ENCODE measurements around the gene DNMT1. TPM values are rescaled to one million over a fixed set of nuclear protein-coding genes. Genes with fewer than 3 reads are reported as not detected.
"Not testable (repeated sequence)": the region's sequence is repeated elsewhere in the genome, so short reads cannot be mapped to it uniquely, and the experiment has no call there.

The DNMT1 gene
- total RNA-seq, 1 donor from 2014 or later: 25.1 TPM

- no peak for DNase-seq
- intact Hi-C loops (cut with micrococcal nuclease): no loop called here
- ATAC-seq: no peak
Measured at GRCh38 chr19:10223488-10224213, 28.9 kb upstream of the DNMT1 start.

DNA sequence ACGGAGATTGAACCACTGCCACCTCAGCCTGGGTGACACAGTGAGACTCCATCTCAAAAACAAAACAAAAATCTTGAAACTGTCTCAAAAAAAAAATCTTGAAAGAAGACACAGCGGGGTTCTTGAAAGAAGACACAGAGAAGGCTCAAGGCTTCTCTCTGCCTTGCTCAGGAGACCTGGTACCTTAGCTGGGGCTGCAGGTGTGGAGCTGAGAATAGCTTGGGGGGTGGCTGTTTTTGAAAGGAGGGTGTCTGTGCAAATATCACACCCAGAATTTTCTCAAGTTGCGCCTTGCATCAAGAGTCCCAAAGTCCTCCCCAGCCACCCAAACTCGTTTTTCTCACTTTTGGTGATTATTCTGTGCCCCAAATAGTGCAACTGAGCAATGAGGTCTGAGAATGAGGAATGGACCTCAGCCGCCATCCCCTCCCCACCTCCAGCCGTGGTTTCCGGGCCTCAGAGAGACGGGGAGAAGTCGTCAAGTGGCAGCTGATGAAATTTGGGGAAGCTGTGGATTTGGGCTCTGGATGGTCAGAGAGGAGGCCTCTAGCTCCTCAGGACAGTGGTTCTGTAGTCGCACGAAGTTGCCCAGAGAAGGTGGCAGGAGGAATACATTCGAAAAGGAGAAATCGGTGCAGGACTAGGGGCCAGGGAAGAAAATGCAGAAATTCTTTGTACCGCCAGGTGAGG is 27.6 kb upstream of the DNMT1 start:
- DNase-seq (no peak), ATAC-seq (no peak)
- intact Hi-C loops (cut with micrococcal nuclease): no loop called here

DNA sequence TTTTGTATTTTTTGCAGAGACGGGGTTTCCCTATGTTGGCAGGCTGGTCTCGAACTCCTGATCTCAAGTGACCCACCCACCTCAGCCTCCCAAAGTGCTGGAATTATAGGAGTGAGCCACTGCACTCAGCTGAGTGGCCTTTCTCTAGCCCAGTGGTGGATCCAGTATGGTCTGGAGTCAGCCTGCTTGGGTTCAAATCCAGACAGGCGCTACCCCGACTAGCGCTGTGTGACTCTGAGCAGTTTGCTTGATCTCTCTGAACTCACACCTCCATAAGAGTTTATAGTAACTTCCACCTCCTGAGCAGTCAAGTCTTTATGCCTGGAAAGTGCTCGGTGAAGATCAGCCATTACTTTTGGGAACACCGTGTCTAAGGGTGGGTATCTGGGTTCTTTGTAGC is 25.9 kb upstream of the DNMT1 start:
- DNase-seq (no peak), ATAC-seq (no peak)

DNA sequence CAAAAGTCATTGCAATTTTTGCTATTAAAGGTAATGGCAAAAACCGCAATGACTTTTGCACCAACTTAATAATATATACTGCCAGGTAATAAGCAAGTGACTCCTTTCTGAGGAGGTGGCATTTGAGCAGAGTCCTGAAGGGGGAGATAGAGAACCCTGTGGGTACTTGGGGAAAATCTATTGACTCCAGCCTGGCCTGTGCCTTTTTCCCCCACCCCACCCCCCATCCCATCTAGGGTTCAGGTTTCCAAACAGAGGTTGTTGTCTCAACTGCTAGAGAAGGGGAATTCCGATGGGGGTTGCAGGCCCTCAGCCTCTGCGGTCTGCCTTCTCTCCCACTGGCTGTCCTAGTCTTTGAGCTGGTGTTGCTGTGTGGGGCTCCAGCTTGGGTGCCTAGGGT is 24.9 kb upstream of the DNMT1 start:
- no peak for ATAC-seq
- DNase-seq: no peak
- intact Hi-C loops (cut with micrococcal nuclease): no loop called here

More for the DNA sequence above, 25.9 kb upstream of the DNMT1 start:
- intact Hi-C loops (cut with micrococcal nuclease): no loop called here

DNA sequence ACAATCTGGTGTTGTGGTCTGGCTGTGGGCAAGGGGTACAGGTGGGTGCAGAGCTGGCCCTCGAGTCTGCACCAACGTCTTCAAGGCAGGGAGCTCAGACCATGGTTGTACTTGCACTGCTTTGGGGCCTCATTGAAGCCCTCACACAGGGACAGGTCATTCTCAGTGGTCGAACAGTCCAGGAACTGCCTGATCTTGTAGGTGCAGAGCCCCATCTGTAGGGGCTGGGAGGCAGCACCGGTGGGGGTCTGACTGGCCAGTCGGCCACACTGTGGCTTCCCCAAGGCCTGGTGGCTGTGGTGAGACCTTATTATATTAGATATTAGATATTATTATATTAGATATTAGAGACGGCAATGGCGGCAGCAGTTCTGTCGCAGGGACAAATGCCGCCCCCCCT is 22.3 kb upstream of the DNMT1 start:
- DNase-seq (no peak), ATAC-seq (no peak)
- intact Hi-C loops (cut with micrococcal nuclease): no loop called here

GRCh38 chr19:10214784-10215183 is 20.0 kb upstream of the DNMT1 start:
- no peak for ATAC-seq
- no peak for DNase-seq
- intact Hi-C loops (cut with micrococcal nuclease): no loop called here

GRCh38 chr19:10211691-10212090 is 16.9 kb upstream of the DNMT1 start:
- intact Hi-C loops (cut with micrococcal nuclease): no loop called here
- ATAC-seq (no peak), DNase-seq (no peak)

- intact Hi-C loops (cut with micrococcal nuclease): no loop called here
- no peak for DNase-seq
- no peak for ATAC-seq
Measured at GRCh38 chr19:10211061-10211460, 16.3 kb upstream of the DNMT1 start.

DNA sequence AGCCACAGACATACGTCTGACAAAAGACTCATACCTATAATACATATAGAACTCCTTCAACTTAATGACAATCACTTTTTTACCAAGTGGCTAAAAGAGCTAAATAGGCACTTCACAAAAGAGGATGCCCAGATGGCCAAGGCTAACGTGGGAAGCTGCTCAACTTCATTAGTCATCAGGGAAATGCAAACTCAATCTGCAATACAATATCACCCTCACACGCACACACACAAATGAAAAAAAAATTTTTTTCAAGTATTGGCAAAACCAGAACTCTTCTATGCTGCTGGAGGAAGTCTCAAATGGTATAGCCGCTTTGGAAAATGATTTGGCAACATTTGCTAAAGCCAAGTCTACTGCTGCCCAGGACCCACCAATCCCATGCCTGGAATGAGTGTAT is 14.6 kb upstream of the DNMT1 start:
- ATAC-seq (no peak), DNase-seq (no peak)
- intact Hi-C loops (cut with micrococcal nuclease): no loop called here

GRCh38 chr19:10207026-10207425 is 12.3 kb upstream of the DNMT1 start:
- ATAC-seq (no peak), DNase-seq (no peak)
- intact Hi-C loops (cut with micrococcal nuclease): no loop called here

DNA sequence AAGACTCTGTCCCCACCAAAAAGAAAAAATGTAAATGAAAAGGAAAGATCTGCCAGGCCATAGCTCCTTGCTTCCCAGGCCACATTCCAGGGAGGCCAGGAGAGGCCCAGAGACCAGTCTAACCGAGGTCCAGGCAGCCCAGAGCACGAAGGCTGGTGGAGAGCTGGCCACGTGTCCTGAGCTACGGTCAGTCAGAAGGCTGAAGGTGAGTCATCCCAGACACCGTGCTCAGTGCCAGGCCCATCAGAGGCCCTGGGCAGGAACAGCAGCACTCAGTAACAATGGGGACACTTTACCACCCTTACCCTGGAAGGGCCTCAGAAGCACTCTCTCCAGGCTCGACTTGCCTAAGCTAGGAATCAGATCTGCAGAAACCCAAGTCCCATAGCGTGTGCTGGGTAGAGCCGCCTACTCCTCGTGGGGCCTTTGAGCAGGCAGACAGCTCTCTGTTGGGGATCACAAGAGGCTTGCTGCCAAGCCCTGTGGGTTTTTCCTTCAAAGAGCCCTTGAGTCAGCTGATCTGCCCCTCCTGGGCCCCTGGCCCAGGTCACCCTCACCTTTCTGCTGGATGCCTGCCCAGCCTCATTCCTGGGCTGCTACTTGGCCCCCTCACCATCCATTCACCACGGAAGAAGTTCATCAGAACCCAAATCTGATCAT is 11.6 kb upstream of the DNMT1 start:
- intact Hi-C loops (cut with micrococcal nuclease): no loop called here
- ATAC-seq: no peak
- DNase-seq: no peak

DNA sequence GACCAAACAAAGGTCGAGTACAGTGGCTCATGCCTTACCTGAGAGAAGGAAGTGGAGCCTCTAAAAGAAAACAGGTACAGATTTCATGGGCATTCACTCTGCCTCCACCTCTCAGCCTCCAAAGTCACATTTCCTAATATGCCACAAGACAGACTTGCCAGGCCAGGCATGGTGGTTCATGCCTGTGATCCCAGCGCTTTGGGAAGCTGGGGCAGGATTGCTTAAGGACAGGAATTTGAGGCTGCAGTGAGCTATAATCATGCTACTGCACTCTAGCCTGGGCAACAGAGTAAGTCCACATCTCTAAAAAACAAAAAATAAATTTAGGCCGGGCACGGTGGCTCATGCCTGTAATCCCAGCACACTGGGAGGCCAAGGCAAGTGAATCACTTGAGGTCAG is 10.9 kb upstream of the DNMT1 start:
- ATAC-seq (no peak), DNase-seq (no peak)
- intact Hi-C loops (cut with micrococcal nuclease): no loop called here

GRCh38 chr19:10203686-10204085 is 8.9 kb upstream of the DNMT1 start:
- intact Hi-C loops (cut with micrococcal nuclease): no loop called here
- ATAC-seq (no peak), DNase-seq (no peak)

- intact Hi-C loops (cut with micrococcal nuclease): no loop called here
- ATAC-seq: no peak
Measured at GRCh38 chr19:10201176-10201575, 6.4 kb upstream of the DNMT1 start.

DNA sequence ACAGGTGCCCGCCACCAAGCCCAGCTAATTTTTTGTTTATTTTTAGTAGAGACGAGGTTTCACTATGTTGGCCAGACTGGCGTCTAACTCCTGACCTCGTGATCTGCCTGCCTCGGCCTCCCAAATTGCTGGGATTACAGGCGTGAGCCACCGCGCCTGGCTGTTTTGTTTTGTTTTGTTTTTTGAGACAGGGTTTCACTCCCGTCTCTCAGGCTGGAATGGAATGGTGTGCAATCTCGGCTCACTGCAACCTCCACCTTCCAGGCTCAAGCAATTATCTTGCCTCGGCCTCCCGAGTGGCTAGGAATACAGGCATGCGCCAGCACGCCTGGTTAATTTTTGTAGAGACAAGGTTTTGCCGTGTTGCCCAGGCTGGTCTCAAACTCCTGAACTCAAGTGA is 5.3 kb upstream of the DNMT1 start:
- intact Hi-C loops (cut with micrococcal nuclease); ATAC-seq; DNase-seq: not testable (repeated sequence)

More at GRCh38 chr19:10201176-10201575, 6.4 kb upstream of the DNMT1 start:
- DNase-seq: no peak

- intact Hi-C loops (cut with micrococcal nuclease); DNase-seq; ATAC-seq: not testable (repeated sequence)
Measured at GRCh38 chr19:10198889-10199644, 4.3 kb upstream of the DNMT1 start.

- ATAC-seq (no peak), DNase-seq (no peak)
- intact Hi-C loops (cut with micrococcal nuclease): no loop called here
Measured at GRCh38 chr19:10195199-10195519, 406 bp upstream of the DNMT1 start.

- DNase-seq (no peak), ATAC-seq (peak; percentile 22)
- intact Hi-C loops (cut with micrococcal nuclease): no loop called here
Measured at GRCh38 chr19:10193790-10194499, 808 bp downstream of the DNMT1 start.

GRCh38 chr19:10192922-10193321 is 1.8 kb downstream of the DNMT1 start:
- intact Hi-C loops (cut with micrococcal nuclease): no loop called here
- ATAC-seq (no peak), DNase-seq (no peak)

All from left ventricle myocardium superior (tissue), 1 donor.